ENCODE results near the gene COL7A1. TPM values are rescaled to one million over a fixed set of nuclear protein-coding genes. Genes with fewer than 3 reads are reported as not detected.

The COL7A1 gene
- 1 to 10 TPM in 8 of 9 donors, under 1 TPM in 1; 0.36 to 6.6 (median 2.3) TPM for total RNA-seq
- polyA plus RNA-seq: 10 to 100 TPM in 2 of 3 donors, under 1 TPM in 1; 0.35 to 66.9 (median 23.2) TPM
- long read RNA-seq, donor 1: 0 reads
- long read RNA-seq, donor 2: 0 reads
- long read RNA-seq, donor 3: 0 reads
- long read RNA-seq, donor 4: 0 reads
- long read RNA-seq, donor 5: 0 reads
- long read RNA-seq, donor 6, partial matches to known transcripts: 7 of 18 reads
- long read RNA-seq, donor 6, other reads (novel, unspliced or antisense): 11 of 18 reads
- long read RNA-seq, donor 7: 0 reads
- long read RNA-seq, donor 8, partial matches to known transcripts: 0 of 1 reads
- long read RNA-seq, donor 8, other reads (novel, unspliced or antisense): 0 of 1 reads
- long read RNA-seq, donor 9: 0 reads
- long read RNA-seq, donor 10: 0 reads

DNA sequence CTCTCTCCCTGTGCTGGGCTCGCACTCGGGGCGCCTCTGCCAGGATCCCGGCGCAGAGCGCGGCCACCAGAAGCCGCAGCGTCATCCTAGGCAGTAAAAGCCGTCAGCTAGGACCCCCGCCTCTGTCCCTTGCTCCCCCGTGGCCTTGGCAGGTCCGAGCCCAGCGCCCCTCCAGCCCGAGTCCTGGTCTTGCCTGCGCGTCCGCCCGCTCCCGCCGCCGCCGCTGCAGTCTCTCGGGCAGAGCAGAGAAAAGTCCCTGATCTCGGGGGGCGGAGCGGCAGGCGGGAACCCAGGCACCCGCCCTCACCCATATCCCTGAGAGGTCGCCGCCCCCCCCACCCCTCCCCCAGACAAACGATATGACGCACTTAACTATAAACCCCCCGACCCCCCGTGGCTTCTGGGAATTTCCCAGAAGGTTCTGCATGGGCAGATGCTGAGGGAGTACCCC is at the start of gene COL7A1:
COL7A1 (minus strand) TSS at position 255 of the 451 bp plus-strand sequence; CDS start at position 85, 170 bp downstream.
- Histone ChIP-seq H3K9me3 (replicated peaks in 1 of 3) (no peaks in the 10 kb centered on the region), H3K36me3 (replicated peaks in 1 of 2) (peaks cover 0 to 19% of the 10 kb centered on the region in 2 donors), H3K27ac (peak within 1 kb of the TSS in 1 of 5 donors; percentile 13), H3K4me3 (peak within 1 kb of the TSS in 1 of 4 donors; percentile 43), H3K4me1 (replicated peaks in 1 of 2) (peaks cover 8 to 12% of the 10 kb centered on the region in 2 donors), H3K27me3 (no peaks in the 10 kb centered on the region)
- no peak for DNase-seq
- TF ChIP-seq, protein P1, sequence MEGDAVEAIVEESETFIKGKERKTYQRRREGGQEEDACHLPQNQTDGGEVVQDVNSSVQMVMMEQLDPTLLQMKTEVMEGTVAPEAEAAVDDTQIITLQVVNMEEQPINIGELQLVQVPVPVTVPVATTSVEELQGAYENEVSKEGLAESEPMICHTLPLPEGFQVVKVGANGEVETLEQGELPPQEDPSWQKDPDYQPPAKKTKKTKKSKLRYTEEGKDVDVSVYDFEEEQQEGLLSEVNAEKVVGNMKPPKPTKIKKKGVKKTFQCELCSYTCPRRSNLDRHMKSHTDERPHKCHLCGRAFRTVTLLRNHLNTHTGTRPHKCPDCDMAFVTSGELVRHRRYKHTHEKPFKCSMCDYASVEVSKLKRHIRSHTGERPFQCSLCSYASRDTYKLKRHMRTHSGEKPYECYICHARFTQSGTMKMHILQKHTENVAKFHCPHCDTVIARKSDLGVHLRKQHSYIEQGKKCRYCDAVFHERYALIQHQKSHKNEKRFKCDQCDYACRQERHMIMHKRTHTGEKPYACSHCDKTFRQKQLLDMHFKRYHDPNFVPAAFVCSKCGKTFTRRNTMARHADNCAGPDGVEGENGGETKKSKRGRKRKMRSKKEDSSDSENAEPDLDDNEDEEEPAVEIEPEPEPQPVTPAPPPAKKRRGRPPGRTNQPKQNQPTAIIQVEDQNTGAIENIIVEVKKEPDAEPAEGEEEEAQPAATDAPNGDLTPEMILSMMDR (IDR thresholded peaks at IDR 0.05): no peak
- no peak for TF ChIP-seq POLR2A (IDR thresholded peaks at IDR 0.05)
- 0 to 8% (median 3%) methylated on average over 5 to 35 of the region's 35 CpGs for WGBS, 4 donors
- intact Hi-C loops (cut with DNase I): no loop called here

DNA sequence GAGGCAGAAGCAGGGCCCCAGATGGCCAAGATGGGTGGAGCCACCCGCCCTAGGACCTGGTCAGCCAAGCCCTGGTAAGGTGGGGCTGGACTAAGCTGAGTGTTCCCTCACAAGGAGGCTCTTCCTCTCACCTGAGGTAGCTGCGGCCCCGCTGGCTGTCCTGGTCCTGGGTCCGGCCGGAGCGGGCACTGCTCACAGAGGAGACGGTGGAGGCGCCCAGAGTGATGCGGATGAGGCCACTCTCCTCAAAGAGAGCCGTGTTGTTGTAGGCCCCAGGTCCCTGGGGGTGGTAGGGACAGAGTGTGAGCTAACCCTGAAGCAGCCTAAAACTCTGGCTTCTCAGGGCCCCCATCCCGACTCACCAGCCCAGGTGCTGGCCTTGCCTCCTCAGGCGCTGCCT is 47.5 kb upstream of the COL7A1 start:
- Histone ChIP-seq H3K27me3 (no peaks in the 10 kb centered on the region), H3K27ac (no peak overlapping the region), H3K36me3 (replicated peaks in 1 of 2) (no peaks in the 10 kb centered on the region), H3K4me1 (replicated peaks in 1 of 2) (no peaks in the 10 kb centered on the region), H3K4me3 (no peak overlapping the region), H3K9me3 (replicated peaks in 1 of 3) (no peaks in the 10 kb centered on the region)
- 91 to 100% (median 94%) methylated on average over 1 to 12 of the region's 12 CpGs for WGBS, 4 donors
- DNase-seq: no peak
- intact Hi-C loops (cut with DNase I): no loop called here
- TF ChIP-seq POLR2A (IDR thresholded peaks at IDR 0.05): no peak
- TF ChIP-seq, protein P1 (IDR thresholded peaks at IDR 0.05): no peak

DNA sequence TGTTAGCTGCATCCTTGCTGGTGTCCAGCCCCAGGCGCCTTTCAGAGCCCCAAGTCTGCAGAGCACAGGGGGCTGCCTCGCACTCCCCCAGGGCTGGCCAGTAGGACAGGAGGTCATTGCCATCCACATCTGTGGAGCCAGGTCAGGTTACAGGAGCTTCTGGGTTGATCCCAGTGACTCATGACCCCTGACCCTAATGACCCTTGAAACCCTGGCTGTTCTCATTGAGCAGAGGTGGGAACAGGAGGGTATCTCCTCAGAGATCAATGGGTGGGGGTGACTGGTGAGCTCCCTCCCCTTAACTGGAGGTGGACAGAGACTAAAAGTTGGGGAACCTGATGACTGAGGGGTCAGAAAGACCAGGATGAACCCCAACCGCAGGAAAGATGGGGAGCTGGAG is 46.3 kb upstream of the COL7A1 start:
- Histone ChIP-seq H3K4me3 (no peak overlapping the region), H3K27me3 (no peaks in the 10 kb centered on the region), H3K27ac (no peak overlapping the region), H3K4me1 (replicated peaks in 1 of 2) (peaks cover 1 to 6% of the 10 kb centered on the region in 2 donors), H3K9me3 (replicated peaks in 1 of 3) (no peaks in the 10 kb centered on the region), H3K36me3 (replicated peaks in 1 of 2) (no peaks in the 10 kb centered on the region)
- WGBS, 4 donors: 89 to 100% (median 94%) methylated on average over 1 to 3 of the region's 3 CpGs
- DNase-seq: no peak
- intact Hi-C loops (cut with DNase I): no loop called here
- no peak for TF ChIP-seq POLR2A (IDR thresholded peaks at IDR 0.05)
- TF ChIP-seq, protein P1 (IDR thresholded peaks at IDR 0.05): no peak

DNA sequence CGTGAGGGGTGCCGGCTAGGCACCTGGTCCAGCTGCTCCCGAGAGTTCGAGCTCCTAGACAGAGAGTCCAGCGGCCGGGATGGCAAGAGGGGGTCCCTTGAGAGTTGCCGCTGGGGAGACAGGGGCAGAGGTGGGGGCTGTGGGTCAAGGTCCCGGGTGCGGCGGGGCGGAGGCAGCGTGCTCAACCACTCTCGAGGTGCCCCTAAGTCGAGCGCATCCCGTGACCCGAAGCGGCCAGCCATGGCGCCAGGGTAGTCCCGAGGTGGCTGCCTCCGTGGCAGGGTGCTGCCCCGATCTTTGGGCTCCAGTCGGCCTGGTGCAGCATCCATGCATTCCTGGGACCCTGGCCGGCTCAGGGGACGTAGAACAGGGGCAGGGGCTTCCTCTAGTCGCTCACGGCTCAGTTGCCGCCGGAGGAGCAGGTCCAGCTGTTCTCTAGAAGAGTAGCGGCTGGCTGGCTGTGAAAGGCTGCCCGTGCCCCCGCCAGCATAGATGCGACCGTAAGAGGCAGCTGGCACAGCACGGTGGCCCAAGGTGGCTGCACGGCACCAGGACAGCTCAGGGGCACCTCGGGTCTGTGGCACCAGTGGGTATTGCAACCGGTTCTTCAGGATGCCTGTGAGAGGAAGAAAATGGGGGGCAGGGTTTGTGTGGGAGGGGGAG is 44.9 kb upstream of the COL7A1 start:
- no peak overlapping the region for H3K4me3 ChIP-seq
- intact Hi-C loops (cut with DNase I): no loop called here
- H3K9me3 ChIP-seq (replicated peaks in 1 of 3): no peaks in the 10 kb centered on the region
- no peaks in the 10 kb centered on the region for H3K27me3 ChIP-seq
- WGBS, 4 donors: 84 to 89% (median 87%) methylated on average over 19 to 38 of the region's 38 CpGs
- no peak for DNase-seq
- no peak overlapping the region for H3K27ac ChIP-seq
- no peaks in the 10 kb centered on the region for H3K36me3 ChIP-seq (replicated peaks in 1 of 2)
- TF ChIP-seq, protein P1 (IDR thresholded peaks at IDR 0.05): no peak
- no peak for TF ChIP-seq POLR2A (IDR thresholded peaks at IDR 0.05)
- peaks cover 8 to 14% of the 10 kb centered on the region in 2 donors for H3K4me1 ChIP-seq (replicated peaks in 1 of 2)

Measured in adrenal gland (tissue), 19 donors.